Measurements from ENCODE around the gene MPLKIP. TPM values are rescaled to one million over a fixed set of nuclear protein-coding genes. Genes with fewer than 3 reads are reported as not detected.
"Not testable (repeated sequence)": the region's sequence is repeated elsewhere in the genome, so short reads cannot be mapped to it uniquely, and the experiment has no call there.

Gene MPLKIP
- total RNA-seq, 1 donor from 2014 or later: 38.0 TPM

DNA sequence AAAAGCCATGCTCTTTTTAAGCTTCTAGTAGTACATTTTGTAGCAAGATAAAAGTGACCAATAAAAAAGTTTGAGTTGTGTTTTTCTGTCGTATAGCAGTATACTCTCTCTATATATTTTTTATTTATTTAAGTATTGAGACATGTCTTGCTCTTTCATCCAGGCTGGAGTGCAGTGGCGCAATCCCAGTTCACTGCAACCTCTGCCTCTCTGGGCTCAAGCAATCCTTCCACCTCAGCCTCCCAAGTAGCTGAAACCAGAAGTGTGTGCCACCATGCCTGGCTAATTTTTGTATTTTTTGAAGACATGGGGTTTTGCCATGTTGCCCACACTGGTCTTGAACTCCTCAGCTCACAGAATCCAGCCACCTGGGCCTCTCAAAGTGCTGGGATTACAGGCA, 3.1 kb upstream of the MPLKIP start:
- H3K4me3 Mint-ChIP-seq (ENCODE audit: low read depth): no peak overlapping the region
- no peaks in the 10 kb centered on the region for H3K36me3 Mint-ChIP-seq (ENCODE audit: insufficient read depth)
- H3K27ac Mint-ChIP-seq: no peak overlapping the region
- no peaks in the 10 kb centered on the region for H3K9me3 Mint-ChIP-seq (ENCODE audit: low read depth)
- TF ChIP-seq, protein P1, sequence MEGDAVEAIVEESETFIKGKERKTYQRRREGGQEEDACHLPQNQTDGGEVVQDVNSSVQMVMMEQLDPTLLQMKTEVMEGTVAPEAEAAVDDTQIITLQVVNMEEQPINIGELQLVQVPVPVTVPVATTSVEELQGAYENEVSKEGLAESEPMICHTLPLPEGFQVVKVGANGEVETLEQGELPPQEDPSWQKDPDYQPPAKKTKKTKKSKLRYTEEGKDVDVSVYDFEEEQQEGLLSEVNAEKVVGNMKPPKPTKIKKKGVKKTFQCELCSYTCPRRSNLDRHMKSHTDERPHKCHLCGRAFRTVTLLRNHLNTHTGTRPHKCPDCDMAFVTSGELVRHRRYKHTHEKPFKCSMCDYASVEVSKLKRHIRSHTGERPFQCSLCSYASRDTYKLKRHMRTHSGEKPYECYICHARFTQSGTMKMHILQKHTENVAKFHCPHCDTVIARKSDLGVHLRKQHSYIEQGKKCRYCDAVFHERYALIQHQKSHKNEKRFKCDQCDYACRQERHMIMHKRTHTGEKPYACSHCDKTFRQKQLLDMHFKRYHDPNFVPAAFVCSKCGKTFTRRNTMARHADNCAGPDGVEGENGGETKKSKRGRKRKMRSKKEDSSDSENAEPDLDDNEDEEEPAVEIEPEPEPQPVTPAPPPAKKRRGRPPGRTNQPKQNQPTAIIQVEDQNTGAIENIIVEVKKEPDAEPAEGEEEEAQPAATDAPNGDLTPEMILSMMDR (IDR thresholded peaks at IDR 0.05; ENCODE audit: unreplicated experiment): no peak
- H3K4me1 Mint-ChIP-seq (ENCODE audit: low read depth): peaks cover 6% of the 10 kb centered on the region
- H3K27me3 Mint-ChIP-seq: no peaks in the 10 kb centered on the region
- DNase-seq (ENCODE audit: low spot score, unreplicated experiment): no peak

DNA sequence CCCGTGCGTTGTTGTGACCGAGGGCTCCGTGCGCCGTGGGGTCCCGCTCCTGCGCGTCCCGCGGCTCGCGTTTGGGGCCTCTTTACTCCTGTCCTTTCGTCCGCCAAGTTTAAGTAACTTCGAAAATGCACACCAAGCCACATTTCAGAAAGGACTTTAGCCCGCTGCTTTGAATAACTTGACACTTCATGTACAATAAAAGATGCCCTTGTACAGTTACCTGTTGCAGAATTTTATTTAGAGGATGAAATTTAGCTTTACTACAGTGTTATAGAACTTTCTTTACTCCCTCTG, 842 bp upstream of the MPLKIP start:
- Mint-ChIP-seq H3K27ac (peak overlapping the region; percentile 24), H3K4me3 (ENCODE audit: low read depth) (peak overlapping the region; percentile 81), H3K36me3 (ENCODE audit: insufficient read depth) (peaks cover 1% of the 10 kb centered on the region), H3K4me1 (ENCODE audit: low read depth) (peaks cover 11% of the 10 kb centered on the region), H3K27me3 (no peaks in the 10 kb centered on the region), H3K9me3 (ENCODE audit: low read depth) (no peaks in the 10 kb centered on the region)
- TF ChIP-seq, protein P1 (IDR thresholded peaks at IDR 0.05; ENCODE audit: unreplicated experiment): no peak
- DNase-seq (ENCODE audit: low spot score, unreplicated experiment): no peak

DNA sequence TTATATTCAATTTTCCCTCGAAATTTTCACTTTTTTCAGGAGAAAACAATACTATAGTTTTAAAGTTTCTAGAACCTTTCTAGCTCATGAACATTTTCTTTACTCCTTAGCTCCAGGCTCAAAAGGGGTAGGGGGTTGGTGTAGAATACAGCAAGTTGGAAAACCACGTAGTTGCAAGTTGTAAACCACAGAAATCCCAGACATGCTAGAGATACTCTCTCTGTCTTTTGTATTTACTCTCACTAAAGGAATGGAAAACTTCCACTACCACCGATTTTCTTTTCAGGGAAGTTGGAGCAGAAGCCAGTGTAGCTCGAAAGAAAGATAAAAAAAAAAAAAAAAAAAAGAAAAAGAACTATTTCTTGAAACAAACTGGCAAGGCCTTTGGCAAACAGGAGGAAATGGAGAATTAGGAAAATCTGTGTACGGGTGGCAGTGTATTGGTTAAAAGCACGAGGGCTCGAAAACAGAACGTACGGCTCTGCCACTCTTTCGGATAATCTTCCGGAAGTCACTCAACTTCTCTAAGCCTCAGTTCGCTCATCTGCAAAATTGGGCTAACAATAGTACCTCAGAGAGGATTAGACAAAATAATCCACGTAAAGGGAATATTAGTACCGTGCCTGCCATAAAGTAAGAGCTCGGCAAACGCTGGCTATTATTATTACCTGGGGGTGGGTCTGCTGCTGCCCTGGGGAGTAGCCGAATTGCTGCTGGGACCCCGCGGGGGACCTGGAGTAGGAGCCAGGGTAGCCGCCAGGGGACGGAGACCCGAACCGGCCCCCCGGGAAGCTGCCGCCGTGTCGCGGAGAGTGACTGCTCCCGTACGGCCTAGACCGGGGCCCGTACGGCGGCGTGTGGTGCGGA, 628 bp downstream of the MPLKIP start:
- Mint-ChIP-seq H3K9me3 (ENCODE audit: low read depth) (no peaks in the 10 kb centered on the region), H3K4me3 (ENCODE audit: low read depth) (peak overlapping the region; percentile 98), H3K4me1 (ENCODE audit: low read depth) (peaks cover 11% of the 10 kb centered on the region), H3K27me3 (no peaks in the 10 kb centered on the region), H3K36me3 (ENCODE audit: insufficient read depth) (peaks cover 1% of the 10 kb centered on the region), H3K27ac (peak overlapping the region; percentile 99)
- TF ChIP-seq, protein P1 (IDR thresholded peaks at IDR 0.05; ENCODE audit: unreplicated experiment): no peak
- peak; percentile 43 for DNase-seq (ENCODE audit: low spot score, unreplicated experiment)

DNA sequence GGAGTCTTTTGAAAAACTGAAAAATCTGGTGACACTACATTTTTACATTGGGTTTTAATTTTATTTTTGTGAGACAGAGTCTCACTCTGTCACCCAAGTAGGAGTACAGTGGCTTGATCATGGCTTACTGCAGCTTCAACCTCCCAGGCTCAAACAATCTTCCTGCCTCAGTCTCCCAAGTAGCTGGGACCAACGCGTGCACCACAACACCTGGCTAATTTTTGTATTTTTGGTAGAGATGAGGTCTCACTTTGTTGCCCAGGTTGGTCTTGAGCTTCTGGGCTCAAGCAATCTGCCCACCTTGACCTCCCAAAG, 11.5 kb downstream of the MPLKIP start:
- Mint-ChIP-seq H3K4me3 (ENCODE audit: low read depth) (no peak overlapping the region), H3K27me3 (no peaks in the 10 kb centered on the region), H3K36me3 (ENCODE audit: insufficient read depth) (peaks cover 9% of the 10 kb centered on the region), H3K27ac (no peak overlapping the region), H3K9me3 (ENCODE audit: low read depth) (no peaks in the 10 kb centered on the region), H3K4me1 (ENCODE audit: low read depth) (peaks cover 7% of the 10 kb centered on the region)
- TF ChIP-seq, protein P1 (IDR thresholded peaks at IDR 0.05; ENCODE audit: unreplicated experiment): no peak
- no peak for DNase-seq (ENCODE audit: low spot score, unreplicated experiment)

DNA sequence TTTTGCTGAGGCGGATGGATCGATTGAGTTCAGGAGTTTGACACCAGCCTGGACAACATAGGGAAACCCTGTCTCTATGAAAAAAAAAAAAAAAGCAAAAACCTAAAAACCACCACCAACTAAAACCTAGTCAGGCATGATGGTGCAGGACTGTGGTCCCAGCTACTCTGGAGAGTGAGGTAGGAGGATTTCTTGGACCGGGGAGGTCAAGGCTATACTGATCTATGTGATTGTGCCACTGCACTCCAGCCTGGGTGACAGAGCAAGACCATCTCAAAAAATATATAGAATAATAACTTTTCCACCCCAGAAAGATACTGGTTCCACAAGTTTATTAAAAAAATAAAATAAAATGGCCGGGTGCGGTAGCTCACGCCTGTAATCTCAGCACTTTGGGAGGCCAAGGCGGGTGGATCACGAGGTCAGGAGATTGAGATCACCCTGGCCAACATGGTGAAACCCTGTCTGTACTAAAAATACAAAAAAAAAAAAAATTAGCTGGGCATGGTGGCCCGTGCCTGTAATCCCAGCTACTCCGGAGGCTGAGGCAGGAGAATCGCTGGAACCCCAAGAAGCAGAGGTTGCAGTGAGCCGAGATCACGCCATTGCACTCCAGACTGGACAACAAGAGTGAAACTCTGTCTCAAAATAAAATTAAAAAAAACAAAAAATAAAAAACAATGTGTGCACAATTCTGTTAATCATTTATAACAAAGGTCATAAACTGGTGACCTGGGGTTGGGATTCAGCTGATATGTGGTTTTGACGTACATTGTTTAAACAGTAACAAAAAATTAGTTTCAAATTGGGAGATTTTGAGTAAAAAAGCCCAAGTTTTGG, 12.1 kb downstream of the MPLKIP start:
- H3K9me3 Mint-ChIP-seq (ENCODE audit: low read depth); H3K27ac Mint-ChIP-seq; H3K27me3 Mint-ChIP-seq; H3K4me1 Mint-ChIP-seq (ENCODE audit: low read depth); DNase-seq (ENCODE audit: low spot score, unreplicated experiment); H3K4me3 Mint-ChIP-seq (ENCODE audit: low read depth); H3K36me3 Mint-ChIP-seq (ENCODE audit: insufficient read depth): not testable (repeated sequence)
